Fibroblast of lung (primary cell): ENCODE data around the gene CLASP1. TPM values are rescaled to one million over a fixed set of nuclear protein-coding genes. Genes with fewer than 3 reads are reported as not detected.

Experiments used
- DNase-seq, 2 donors: peaks; one replicate each; pipeline versions ENCODE4 v3.0.0 to v3.0.0-alpha.2; 2010; ENCODE audit warnings: low read depth in 2 of 2
- H2AFZ ChIP-seq: 2 replicates; pipeline ENCODE4 v1.5.1; 2012; ENCODE audit warnings: low read length, control low read depth, inconsistent platforms
- H3K27ac ChIP-seq: 2 replicates; pipeline ENCODE4 v1.5.1; 2011; ENCODE audit warnings: low read length, control low read depth; ENCODE audit not compliant: insufficient read depth
- H3K27me3 ChIP-seq: 2 replicates; pipeline ENCODE4 v1.5.1; 2011; ENCODE audit warnings: mild to moderate bottlenecking, low read length; ENCODE audit not compliant: control insufficient read depth, insufficient read depth
- H3K36me3 ChIP-seq: 2 replicates; pipeline ENCODE4 v1.5.1; 2011; ENCODE audit warnings: low read length; ENCODE audit not compliant: control insufficient read depth, insufficient read depth
- H3K4me1 ChIP-seq: 2 replicates; pipeline ENCODE4 v1.5.1; 2011; ENCODE audit warnings: low read length; ENCODE audit not compliant: control insufficient read depth, insufficient read depth; ENCODE audit errors: extremely low read depth
- H3K4me2 ChIP-seq: 2 replicates; pipeline ENCODE4 v1.5.1; 2011; ENCODE audit warnings: low read length, control low read depth; ENCODE audit not compliant: insufficient read depth; ENCODE audit errors: extremely low read depth
- H3K4me3 ChIP-seq, 4 experiments: fragments of 200-600 bp in 1 of 4; sonication (generic) in 1 of 4; replicated peaks in 1 of 4; 2 replicates each; pipeline ENCODE4 v1.5.1; 2011 to 2016; ENCODE audit warnings: low read length in 4 of 4, low read depth in 3 of 4, mild to moderate bottlenecking in 3 of 4, control low read depth in 2 of 4, inconsistent platforms in 1 of 4, mixed read lengths in 1 of 4; ENCODE audit not compliant: insufficient read depth in 1 of 4; ENCODE audit errors: control extremely low read depth in 1 of 4
- H3K79me2 ChIP-seq: 2 replicates; pipeline ENCODE4 v1.5.1; 2012; ENCODE audit warnings: mild to moderate bottlenecking, low read length, inconsistent platforms; ENCODE audit not compliant: control insufficient read depth, insufficient read depth
- H3K9ac ChIP-seq: 2 replicates; pipeline ENCODE4 v1.5.1; 2011; ENCODE audit warnings: mild to moderate bottlenecking, low read length, control low read depth; ENCODE audit not compliant: insufficient read depth
- H3K9me3 ChIP-seq: 2 replicates; pipeline ENCODE4 v1.5.1; 2012; ENCODE audit warnings: low read depth, low read length; ENCODE audit not compliant: control insufficient read depth, insufficient read depth
- H4K20me1 ChIP-seq: 2 replicates; pipeline ENCODE4 v1.5.1; 2011; ENCODE audit warnings: low read length; ENCODE audit not compliant: control insufficient read depth, insufficient read depth; ENCODE audit errors: extremely low read depth
- EZH2 ChIP-seq: IDR thresholded peaks from 2 replicates; pipeline ENCODE4 v1.5.1; 2012; ENCODE audit warnings: low read length, control low read depth, mild to moderate bottlenecking; ENCODE audit errors: missing control alignments
- polyA plus RNA-seq, 2 donors: library from polyadenylated mRNA; depleted of rRNA in 1 of 2; stranded (reverse) in 1 of 2; unstranded in 1 of 2; fragments of >200 nt; gene quantifications; 2 replicates each; pipeline ENCODE4 v1.2.1, GENCODE V29; 2011 to 2012; ENCODE audit warnings: missing spikeins in 1 of 2
- total RNA-seq: library from RNA; depleted of rRNA; stranded (reverse); fragments of >200 nt; gene quantifications from 2 replicates; pipeline ENCODE4 v1.2.1, GENCODE V29; 2014
- TF ChIP-seq, protein P1 (sequence below), 2 donors: IDR thresholded peaks in 1 of 2; conservative IDR thresholded peaks in 1 of 2; 1 replicate in 1 of 2; 2 replicates in 1 of 2; pipeline ENCODE4 v1.5.1; 2011 to 2012; ENCODE audit warnings: low read length in 2 of 2, control low read depth in 1 of 2, inconsistent platforms in 1 of 2, low read depth in 1 of 2, mild to moderate bottlenecking in 1 of 2

The CLASP1 gene
- total and polyA plus RNA-seq, 2 donors (not counting 1 experiment from before 2014, with no cell fraction given), result 6.0 to 48.4 TPM

DNA sequence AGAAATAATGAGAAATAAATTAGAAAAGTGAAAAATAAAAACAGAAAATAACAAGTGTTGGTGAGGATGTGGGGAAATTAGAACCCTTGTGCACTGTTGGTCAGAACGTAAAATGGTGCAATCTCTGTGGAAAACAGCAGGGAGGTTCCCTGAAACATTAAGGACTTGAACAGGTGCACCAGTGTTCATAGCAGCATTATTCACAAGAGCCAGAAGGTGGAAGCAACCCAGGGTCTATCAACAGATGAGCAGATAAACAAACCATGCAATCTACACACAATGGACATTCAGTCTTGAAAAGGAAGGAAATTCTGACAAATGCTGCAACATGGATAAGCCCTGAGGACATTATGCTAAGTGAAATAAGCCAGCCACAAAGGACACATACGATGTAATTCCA lies 306.1 kb downstream of the CLASP1 start:
- Histone ChIP-seq H3K4me1 (no peaks in the 10 kb centered on the region), H3K4me3 (no peak overlapping the region), H2AFZ (no peak overlapping the region), H3K9me3 (no peaks in the 10 kb centered on the region), H3K4me2 (no peak overlapping the region), H3K27ac (no peak overlapping the region), H3K27me3 (no peaks in the 10 kb centered on the region), H3K9ac (no peak overlapping the region), H3K79me2 (no peaks in the 10 kb centered on the region), H3K36me3 (peaks cover 9% of the 10 kb centered on the region), H4K20me1 (no peaks in the 10 kb centered on the region)
- no peak for DNase-seq
- TF ChIP-seq EZH2, result no peak
- TF ChIP-seq, protein P1, sequence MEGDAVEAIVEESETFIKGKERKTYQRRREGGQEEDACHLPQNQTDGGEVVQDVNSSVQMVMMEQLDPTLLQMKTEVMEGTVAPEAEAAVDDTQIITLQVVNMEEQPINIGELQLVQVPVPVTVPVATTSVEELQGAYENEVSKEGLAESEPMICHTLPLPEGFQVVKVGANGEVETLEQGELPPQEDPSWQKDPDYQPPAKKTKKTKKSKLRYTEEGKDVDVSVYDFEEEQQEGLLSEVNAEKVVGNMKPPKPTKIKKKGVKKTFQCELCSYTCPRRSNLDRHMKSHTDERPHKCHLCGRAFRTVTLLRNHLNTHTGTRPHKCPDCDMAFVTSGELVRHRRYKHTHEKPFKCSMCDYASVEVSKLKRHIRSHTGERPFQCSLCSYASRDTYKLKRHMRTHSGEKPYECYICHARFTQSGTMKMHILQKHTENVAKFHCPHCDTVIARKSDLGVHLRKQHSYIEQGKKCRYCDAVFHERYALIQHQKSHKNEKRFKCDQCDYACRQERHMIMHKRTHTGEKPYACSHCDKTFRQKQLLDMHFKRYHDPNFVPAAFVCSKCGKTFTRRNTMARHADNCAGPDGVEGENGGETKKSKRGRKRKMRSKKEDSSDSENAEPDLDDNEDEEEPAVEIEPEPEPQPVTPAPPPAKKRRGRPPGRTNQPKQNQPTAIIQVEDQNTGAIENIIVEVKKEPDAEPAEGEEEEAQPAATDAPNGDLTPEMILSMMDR (conservative IDR thresholded peaks at IDR 0.05 in 1 of 2, IDR thresholded peaks at IDR 0.05 in 1 of 2; ENCODE audit: low read depth in 1 of 2, low read length in 2 of 2), result no peak

DNA sequence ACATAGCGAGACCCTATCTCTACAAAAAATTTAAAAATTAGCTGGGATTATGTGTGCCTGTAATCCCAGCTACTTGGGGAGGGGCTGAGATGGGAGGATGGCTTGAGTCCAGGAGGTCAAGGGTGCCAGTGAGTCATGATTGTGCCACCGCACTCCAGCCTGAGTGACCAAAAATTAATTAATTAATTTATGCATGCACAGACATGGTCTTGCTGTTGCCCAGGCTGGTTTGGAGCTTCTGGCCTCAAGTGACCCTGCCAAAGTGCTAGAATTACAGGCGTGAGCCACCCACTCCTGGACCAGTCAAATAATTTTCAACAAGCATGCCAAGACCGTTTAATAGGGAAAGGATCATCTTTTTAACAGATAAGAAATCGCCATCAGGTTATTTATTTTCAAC lies 306.5 kb downstream of the CLASP1 start:
- TF ChIP-seq, protein P1 (conservative IDR thresholded peaks at IDR 0.05 in 1 of 2, IDR thresholded peaks at IDR 0.05 in 1 of 2; ENCODE audit: low read depth in 1 of 2, low read length in 2 of 2), result no peak
- Histone ChIP-seq H3K27me3 (no peaks in the 10 kb centered on the region), H3K79me2 (no peaks in the 10 kb centered on the region), H3K36me3 (peaks cover 10% of the 10 kb centered on the region), H2AFZ (no peak overlapping the region), H4K20me1 (no peaks in the 10 kb centered on the region), H3K9me3 (no peaks in the 10 kb centered on the region), H3K4me2 (no peak overlapping the region), H3K4me3 (no peak overlapping the region), H3K9ac (no peak overlapping the region), H3K4me1 (no peaks in the 10 kb centered on the region), H3K27ac (no peak overlapping the region)
- DNase-seq, result no peak

DNA sequence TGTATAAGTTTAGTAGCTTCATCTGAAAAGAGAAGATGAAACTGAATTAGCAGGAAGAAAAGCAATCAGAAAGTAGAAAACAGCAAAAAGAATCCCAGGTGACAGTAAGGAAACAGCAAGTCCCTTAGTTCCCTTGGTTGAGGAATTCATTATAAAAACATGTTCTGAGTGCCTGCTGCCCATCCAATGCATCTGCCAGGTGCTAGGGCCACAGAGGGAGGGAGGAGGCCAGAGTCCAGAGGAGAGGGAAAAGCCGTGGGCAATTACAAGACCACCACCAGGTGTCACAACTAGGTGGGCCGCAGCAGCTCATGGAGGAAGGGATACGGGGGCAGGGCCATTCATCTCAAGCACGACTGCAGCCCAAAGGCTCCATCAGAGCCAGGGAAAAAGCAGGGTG lies 308.3 kb downstream of the CLASP1 start:
- no peak for TF ChIP-seq EZH2
- TF ChIP-seq, protein P1 (conservative IDR thresholded peaks at IDR 0.05 in 1 of 2, IDR thresholded peaks at IDR 0.05 in 1 of 2; ENCODE audit: low read depth in 1 of 2, low read length in 2 of 2), result no peak
- Histone ChIP-seq H3K27ac (no peak overlapping the region), H3K27me3 (no peaks in the 10 kb centered on the region), H3K4me2 (no peak overlapping the region), H3K36me3 (peaks cover 7% of the 10 kb centered on the region), H2AFZ (no peak overlapping the region), H3K9me3 (no peaks in the 10 kb centered on the region), H3K9ac (no peak overlapping the region), H4K20me1 (no peaks in the 10 kb centered on the region), H3K4me3 (no peak overlapping the region), H3K79me2 (no peaks in the 10 kb centered on the region), H3K4me1 (no peaks in the 10 kb centered on the region)
- DNase-seq, result no peak
